ENCODE measurements around the gene F2R. TPM values are rescaled to one million over a fixed set of nuclear protein-coding genes. Genes with fewer than 3 reads are reported as not detected.

The F2R gene
- total and polyA plus RNA-seq, 2 experiments from 2014 or later, result 4.4 to 5.3 TPM

DNA sequence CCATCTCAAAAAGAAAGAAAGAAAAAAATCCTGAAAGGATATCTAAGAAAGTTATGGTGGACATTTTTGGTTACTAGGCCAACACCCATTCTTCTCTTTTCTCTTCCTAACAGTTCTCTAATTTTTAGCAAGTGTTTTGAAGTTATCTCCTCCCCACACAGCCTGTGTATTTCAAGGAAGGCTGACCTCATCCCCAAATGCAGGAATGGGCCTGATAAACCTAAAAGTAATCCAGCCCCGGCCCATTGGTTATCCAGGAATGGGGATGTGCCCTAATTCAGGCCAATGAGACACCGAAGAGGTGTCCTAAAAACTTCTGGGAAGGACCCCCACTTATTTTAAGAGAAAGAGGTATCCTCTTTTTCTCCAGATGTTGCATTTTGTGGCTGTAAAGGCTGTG lies 46.6 kb downstream of the F2R start:
- 76 to 77% methylated on average over 2 of the region's 2 CpGs for WGBS, 2 experiments (ENCODE audit: low coverage in 1 of 2, low lambda C conversion rate in 2 of 2, missing lambda C conversion rate in 2 of 2)
- no peak overlapping the region for H3K4me3 ChIP-seq
- TF ChIP-seq EZH2phosphoT487 (IDR thresholded peaks at IDR 0.05; ENCODE audit: insufficient read depth, low read depth) (no peak), EZH2 (IDR thresholded peaks at IDR 0.05; ENCODE audit: insufficient read depth, poor library complexity, severe bottlenecking) (no peak)
- no peaks in the 10 kb centered on the region for H3K9me2 ChIP-seq (ENCODE audit: insufficient read depth)
- in situ Hi-C loops (cut with MboI), result no loop called here
- H3K4me2 ChIP-seq (ENCODE audit: unreplicated experiment), result no peak overlapping the region
- no peaks in the 10 kb centered on the region for H3K9me3 ChIP-seq (ENCODE audit: low read depth)
- H2AFZ ChIP-seq, result no peak overlapping the region
- H3K27ac ChIP-seq, result no peak overlapping the region
- H3K9ac ChIP-seq, result no peak overlapping the region
- no peaks in the 10 kb centered on the region; the same call in 1 of the 2 replicates for H3K4me1 ChIP-seq (ENCODE audit: insufficient read depth)
- peaks cover 7% of the 10 kb centered on the region; the same call in 1 of the 2 replicates for H3K27me3 ChIP-seq (replicated peaks; ENCODE audit: insufficient read depth)
- 0 out of 2 replicates have a peak, but pooled peaks cover 6% of the 10 kb centered on the region for H3F3A ChIP-seq (ENCODE audit: insufficient read depth)
- no peak for DNase-seq
- no peaks in the 10 kb centered on the region for H3K36me3 ChIP-seq (ENCODE audit: low read depth)
- no peaks in the 10 kb centered on the region for H4K20me1 ChIP-seq (ENCODE audit: insufficient read depth)
- H3K79me2 ChIP-seq (ENCODE audit: insufficient read depth), result no peaks in the 10 kb centered on the region

DNA sequence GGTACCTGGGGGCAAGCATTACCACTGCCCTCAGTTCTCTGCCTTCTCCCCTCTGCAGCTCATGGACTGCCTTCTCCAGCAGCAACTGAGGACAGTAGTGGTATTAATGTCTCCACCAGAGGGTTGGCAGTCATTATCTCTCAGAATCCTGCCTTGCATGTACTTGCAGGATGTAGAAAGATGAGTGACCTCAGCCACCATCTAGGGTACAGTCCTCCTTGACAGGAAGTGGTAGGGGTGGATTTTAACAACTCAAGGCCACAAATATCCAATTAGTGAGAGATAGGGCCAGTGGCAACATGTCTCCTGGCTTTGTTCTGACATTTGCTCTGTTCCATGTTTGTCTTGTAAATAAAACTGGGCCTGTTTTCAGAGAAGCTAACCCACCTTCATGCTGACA lies 47.2 kb downstream of the F2R start:
- in situ Hi-C loops (cut with MboI), result no loop called here
- H3K9me3 ChIP-seq (ENCODE audit: low read depth), result no peaks in the 10 kb centered on the region

DNA sequence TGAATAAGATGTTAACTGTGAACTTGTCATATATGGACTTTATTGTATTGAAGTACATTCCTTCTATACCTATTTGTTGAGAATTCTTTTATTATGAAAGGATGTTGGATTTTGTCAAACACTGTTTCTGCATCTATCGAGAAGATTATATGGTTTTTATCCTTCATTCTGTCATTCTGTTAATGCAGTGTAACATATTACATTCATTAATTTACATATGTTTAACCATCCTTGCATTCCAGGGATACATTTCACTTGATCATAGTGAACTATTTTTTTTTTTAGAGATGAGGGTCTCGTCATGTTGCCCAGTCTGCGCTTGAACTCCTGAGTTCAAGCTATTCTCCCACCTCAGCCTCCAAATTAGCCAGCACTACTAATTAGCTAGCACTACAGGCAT lies 48.4 kb downstream of the F2R start:
- no peaks in the 10 kb centered on the region; the same call in 1 of the 2 replicates for H3K4me1 ChIP-seq (ENCODE audit: insufficient read depth)
- no peaks in the 10 kb centered on the region for H3K79me2 ChIP-seq (ENCODE audit: insufficient read depth)
- H4K20me1 ChIP-seq (ENCODE audit: insufficient read depth), result no peaks in the 10 kb centered on the region
- no peak overlapping the region for H3K27ac ChIP-seq
- DNase-seq, result peak; percentile 28
- H2AFZ ChIP-seq, result no peak overlapping the region
- H3K4me2 ChIP-seq (ENCODE audit: unreplicated experiment), result no peak overlapping the region
- H3K27me3 ChIP-seq (replicated peaks; ENCODE audit: insufficient read depth), result no peaks in the 10 kb centered on the region; the same call in 1 of the 2 replicates
- no peaks in the 10 kb centered on the region for H3K9me3 ChIP-seq (ENCODE audit: low read depth)
- no peak overlapping the region for H3K9ac ChIP-seq
- H3F3A ChIP-seq (ENCODE audit: insufficient read depth), result 0 out of 2 replicates have a peak, but pooled peaks cover 6% of the 10 kb centered on the region
- no peak for TF ChIP-seq EZH2 (IDR thresholded peaks at IDR 0.05; ENCODE audit: insufficient read depth, poor library complexity, severe bottlenecking)
- no peak for TF ChIP-seq EZH2phosphoT487 (IDR thresholded peaks at IDR 0.05; ENCODE audit: insufficient read depth, low read depth)
- H3K9me2 ChIP-seq (ENCODE audit: insufficient read depth), result no peaks in the 10 kb centered on the region
- in situ Hi-C loops (cut with MboI), result no loop called here
- 43 to 52% methylated on average over 3 of the region's 3 CpGs for WGBS, 2 experiments (ENCODE audit: low coverage in 1 of 2, low lambda C conversion rate in 2 of 2, missing lambda C conversion rate in 2 of 2)
- H3K4me3 ChIP-seq, result no peak overlapping the region
- H3K36me3 ChIP-seq (ENCODE audit: low read depth), result no peaks in the 10 kb centered on the region

More for the DNA sequence above, 47.2 kb downstream of the F2R start:
- Histone ChIP-seq H3K4me1 (ENCODE audit: insufficient read depth) (no peaks in the 10 kb centered on the region; the same call in 1 of the 2 replicates), H3K27ac (no peak overlapping the region), H2AFZ (no peak overlapping the region), H3K4me2 (ENCODE audit: unreplicated experiment) (no peak overlapping the region), H3K36me3 (ENCODE audit: low read depth) (no peaks in the 10 kb centered on the region), H4K20me1 (ENCODE audit: insufficient read depth) (no peaks in the 10 kb centered on the region), H3F3A (ENCODE audit: insufficient read depth) (0 out of 2 replicates have a peak, but pooled peaks cover 6% of the 10 kb centered on the region), H3K9me2 (ENCODE audit: insufficient read depth) (no peaks in the 10 kb centered on the region), H3K4me3 (no peak overlapping the region), H3K27me3 (replicated peaks; ENCODE audit: insufficient read depth) (peaks cover 6% of the 10 kb centered on the region; the same call in 1 of the 2 replicates), H3K79me2 (ENCODE audit: insufficient read depth) (no peaks in the 10 kb centered on the region), H3K9ac (no peak overlapping the region)
- DNase-seq, result no peak
- TF ChIP-seq EZH2phosphoT487 (IDR thresholded peaks at IDR 0.05; ENCODE audit: insufficient read depth, low read depth), result no peak
- TF ChIP-seq EZH2 (IDR thresholded peaks at IDR 0.05; ENCODE audit: insufficient read depth, poor library complexity, severe bottlenecking), result no peak

DNA sequence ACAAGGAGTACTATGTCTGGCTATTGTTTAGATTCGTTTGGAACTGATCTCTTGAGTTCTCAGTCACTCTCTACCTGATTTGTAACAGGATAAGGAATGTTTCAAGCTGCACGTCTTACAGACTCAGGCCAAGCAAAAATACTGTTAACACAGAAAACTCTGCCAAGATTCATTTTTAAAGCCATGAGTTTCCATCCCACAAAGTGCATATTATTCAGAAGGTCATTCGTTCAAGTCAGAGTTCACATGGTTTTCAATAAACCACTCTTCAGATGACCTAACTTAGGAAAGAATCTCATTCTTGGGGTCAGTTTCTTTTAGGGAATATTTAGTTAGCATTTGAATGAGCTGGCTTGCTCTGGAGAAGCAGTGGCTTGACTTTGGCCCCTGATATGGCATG lies 49.3 kb downstream of the F2R start:
- no peak for TF ChIP-seq EZH2phosphoT487 (IDR thresholded peaks at IDR 0.05; ENCODE audit: insufficient read depth, low read depth)
- no peak for TF ChIP-seq EZH2 (IDR thresholded peaks at IDR 0.05; ENCODE audit: insufficient read depth, poor library complexity, severe bottlenecking)
- Histone ChIP-seq H3K4me3 (no peak overlapping the region), H2AFZ (no peak overlapping the region), H3K27me3 (replicated peaks; ENCODE audit: insufficient read depth) (no peaks in the 10 kb centered on the region; the same call in 1 of the 2 replicates), H3F3A (ENCODE audit: insufficient read depth) (0 out of 2 replicates have a peak, but pooled peaks cover 6% of the 10 kb centered on the region), H3K4me1 (ENCODE audit: insufficient read depth) (no peaks in the 10 kb centered on the region; the same call in 1 of the 2 replicates), H3K9me2 (ENCODE audit: insufficient read depth) (no peaks in the 10 kb centered on the region), H4K20me1 (ENCODE audit: insufficient read depth) (no peaks in the 10 kb centered on the region), H3K36me3 (ENCODE audit: low read depth) (no peaks in the 10 kb centered on the region), H3K27ac (no peak overlapping the region), H3K9me3 (ENCODE audit: low read depth) (no peaks in the 10 kb centered on the region), H3K79me2 (ENCODE audit: insufficient read depth) (no peaks in the 10 kb centered on the region), H3K9ac (no peak overlapping the region), H3K4me2 (ENCODE audit: unreplicated experiment) (no peak overlapping the region)
- 44 to 53% methylated on average over 3 of the region's 3 CpGs for WGBS, 2 experiments (ENCODE audit: low coverage in 1 of 2, low lambda C conversion rate in 2 of 2, missing lambda C conversion rate in 2 of 2)
- in situ Hi-C loops (cut with MboI), result no loop called here
- peak; percentile 45 for DNase-seq

All from GM23248 (cell line).